GM12865 (cell line): ENCODE measurements around the gene DYSF.

Source experiments
- DNase-seq: peaks from one replicate; pipeline ENCODE4 v3.0.0; 2010; ENCODE audit warnings: low read depth
- H3K4me3 ChIP-seq: 2 replicates; pipeline ENCODE4 v1.5.1; 2011; ENCODE audit warnings: mild to moderate bottlenecking, low read depth, low read length, control low read depth
- CTCF ChIP-seq: IDR thresholded peaks from 2 replicates; pipeline ENCODE4 v1.5.1; 2011; ENCODE audit warnings: low read length, control low read depth, low read depth, inconsistent platforms; ENCODE audit not compliant: insufficient read depth; ENCODE audit errors: missing control alignments

Gene DYSF

GRCh38 chr2:71513096-71513495 lies 59.7 kb downstream of the DYSF start:
- TF ChIP-seq CTCF = no peak
- no peak for DNase-seq

GRCh38 chr2:71513721-71514120 lies 60.4 kb downstream of the DYSF start:
- TF ChIP-seq CTCF = no peak

More at GRCh38 chr2:71513096-71513495, 59.7 kb downstream of the DYSF start:
- no peak overlapping the region for H3K4me3 ChIP-seq

GRCh38 chr2:71516253-71516888 lies 63.0 kb downstream of the DYSF start:
- no peak overlapping the region for H3K4me3 ChIP-seq
- no peak for TF ChIP-seq CTCF
- DNase-seq = no peak

More at GRCh38 chr2:71513721-71514120, 60.4 kb downstream of the DYSF start:
- DNase-seq = no peak
- no peak overlapping the region for H3K4me3 ChIP-seq

GRCh38 chr2:71517851-71518250 lies 64.5 kb downstream of the DYSF start:
- no peak for DNase-seq
- TF ChIP-seq CTCF = no peak
- no peak overlapping the region for H3K4me3 ChIP-seq

- TF ChIP-seq CTCF = no peak
- no peak overlapping the region for H3K4me3 ChIP-seq
- no peak for DNase-seq
Measured at GRCh38 chr2:71521436-71521950, 68.1 kb downstream of the DYSF start.

- H3K4me3 ChIP-seq = no peak overlapping the region
- no peak for TF ChIP-seq CTCF
- no peak for DNase-seq
Measured at GRCh38 chr2:71524476-71524875, 71.1 kb downstream of the DYSF start.

- no peak for TF ChIP-seq CTCF
- no peak overlapping the region for H3K4me3 ChIP-seq
- DNase-seq = no peak
Measured at GRCh38 chr2:71526141-71526540, 72.8 kb downstream of the DYSF start.
